ENCODE measurements around the gene PRIMA1. TPM values are rescaled to one million over a fixed set of nuclear protein-coding genes. Genes with fewer than 3 reads are reported as not detected.

The PRIMA1 gene
- total RNA-seq, 1 donor from 2014 or later = under 0.01 TPM

DNA sequence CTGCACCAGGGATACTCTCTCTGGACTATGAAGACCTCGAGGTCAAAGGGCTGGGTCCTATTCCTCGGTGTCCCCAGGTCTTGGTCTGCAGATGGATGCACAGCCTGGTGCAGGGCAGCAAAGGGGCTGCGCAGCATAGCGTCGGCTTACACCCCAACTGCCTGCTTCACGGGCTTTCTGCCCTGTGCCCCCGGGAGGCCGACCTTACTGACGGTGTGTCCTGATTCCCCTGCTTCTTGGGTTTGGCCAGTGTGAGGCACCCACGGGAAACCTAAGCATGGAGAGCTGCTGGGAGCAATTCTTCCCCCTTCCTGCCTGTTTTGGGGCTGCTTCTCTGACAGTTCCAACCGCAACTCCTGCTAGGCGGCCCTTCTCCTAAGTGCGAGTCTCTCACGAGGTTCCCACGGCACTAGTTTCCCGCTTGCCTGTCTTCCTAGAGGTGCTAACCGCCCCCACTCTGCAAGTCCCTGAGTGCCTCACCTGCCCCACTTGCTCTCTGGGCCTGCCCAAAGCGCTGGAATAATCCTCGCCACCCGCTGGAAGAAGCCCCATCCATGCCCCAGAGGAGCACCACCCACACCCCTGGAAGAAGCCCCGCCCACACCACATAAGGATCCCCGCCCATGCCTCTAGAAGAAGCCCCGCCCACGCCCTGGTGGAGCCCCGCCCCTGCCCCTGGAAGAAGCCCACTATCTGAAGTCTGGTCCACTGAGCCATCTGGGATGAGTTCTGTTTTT, 54.0 kb downstream of the PRIMA1 start:
- DNase-seq (ENCODE audit: low spot score in 2 of 2) (peak in 1 of 2 donors; percentile 54), FAIRE-seq (no peak)

GRCh38 chr14:93733631-93734030, 54.7 kb downstream of the PRIMA1 start:
- FAIRE-seq (no peak), DNase-seq (ENCODE audit: low spot score in 2 of 2) (peak in 1 of 2 donors; percentile 47)

DNA sequence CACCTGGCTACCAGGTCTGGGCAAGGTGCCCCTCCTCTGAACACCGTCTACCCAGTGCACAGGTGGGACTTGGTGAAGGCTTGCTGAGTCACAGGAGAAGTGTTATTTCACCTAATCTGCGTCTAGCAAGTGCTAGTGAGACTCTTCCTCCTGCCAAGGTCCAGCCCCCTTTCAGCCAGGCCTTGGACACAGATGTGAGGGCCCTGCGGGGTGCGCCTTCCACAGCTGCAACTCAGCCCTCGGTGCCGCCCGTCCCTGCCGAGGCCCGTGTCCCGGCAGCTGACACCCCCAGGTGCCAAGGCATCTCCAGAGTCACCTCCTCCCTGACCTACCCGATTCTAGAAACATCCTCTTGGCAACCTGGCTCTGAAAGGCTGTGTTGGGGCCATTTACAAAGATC, 55.1 kb downstream of the PRIMA1 start:
- FAIRE-seq (no peak), DNase-seq (ENCODE audit: low spot score in 2 of 2) (no peak)

GRCh38 chr14:93732524-93732923, 55.8 kb downstream of the PRIMA1 start:
- DNase-seq (ENCODE audit: low spot score in 2 of 2) (no peak), FAIRE-seq (no peak)

DNA sequence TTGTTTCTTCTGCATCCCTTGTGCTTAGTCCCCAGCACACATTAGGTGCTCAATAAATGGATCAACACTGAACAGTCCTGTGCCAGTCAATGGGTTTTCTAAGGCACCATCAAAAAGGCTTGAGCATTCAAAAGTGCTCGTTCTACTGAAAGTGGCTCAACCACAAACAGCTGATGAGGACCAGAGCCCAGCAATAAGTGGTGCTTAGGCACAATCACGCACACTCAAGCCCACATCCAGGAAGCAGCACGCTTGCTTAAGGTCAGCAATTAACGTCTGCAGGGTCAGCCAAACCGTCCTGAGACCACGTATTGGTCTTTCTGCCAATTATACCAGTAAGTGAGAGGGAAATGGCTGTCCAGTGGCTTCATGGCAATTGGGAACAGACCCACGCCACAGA, 56.5 kb downstream of the PRIMA1 start:
- DNase-seq (ENCODE audit: low spot score in 2 of 2) = no peak
- FAIRE-seq = no peak

GRCh38 chr14:93729993-93730392, 58.3 kb downstream of the PRIMA1 start:
- peak; percentile 49 to 70 for DNase-seq (ENCODE audit: low spot score in 2 of 2)
- no peak for FAIRE-seq

DNA sequence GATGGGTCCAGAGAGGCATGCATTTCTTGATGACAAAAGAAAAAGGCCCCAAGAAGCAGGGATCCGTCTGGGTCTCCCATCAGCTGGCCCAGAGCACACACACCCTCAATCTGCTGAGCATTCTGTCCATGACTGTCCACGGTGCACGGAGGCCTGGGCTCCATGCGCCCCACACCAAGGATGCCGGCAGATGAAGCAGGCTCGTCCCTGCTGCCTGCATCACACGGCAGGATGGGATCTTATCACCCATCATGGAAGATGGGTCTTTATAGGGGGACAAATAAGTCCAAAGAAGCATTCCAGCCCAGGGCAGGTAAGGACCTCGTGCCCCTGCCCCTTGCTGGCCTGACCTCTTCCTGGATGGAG, 59.7 kb downstream of the PRIMA1 start:
- DNase-seq (ENCODE audit: low spot score in 2 of 2) (no peak), FAIRE-seq (no peak)

GRCh38 chr14:93727917-93728650, 60.2 kb downstream of the PRIMA1 start:
- no peak for DNase-seq (ENCODE audit: low spot score in 2 of 2)
- no peak for FAIRE-seq

- FAIRE-seq (no peak), DNase-seq (ENCODE audit: low spot score in 2 of 2) (no peak)
Observed at GRCh38 chr14:93727039-93727740, 61.1 kb downstream of the PRIMA1 start.

DNA sequence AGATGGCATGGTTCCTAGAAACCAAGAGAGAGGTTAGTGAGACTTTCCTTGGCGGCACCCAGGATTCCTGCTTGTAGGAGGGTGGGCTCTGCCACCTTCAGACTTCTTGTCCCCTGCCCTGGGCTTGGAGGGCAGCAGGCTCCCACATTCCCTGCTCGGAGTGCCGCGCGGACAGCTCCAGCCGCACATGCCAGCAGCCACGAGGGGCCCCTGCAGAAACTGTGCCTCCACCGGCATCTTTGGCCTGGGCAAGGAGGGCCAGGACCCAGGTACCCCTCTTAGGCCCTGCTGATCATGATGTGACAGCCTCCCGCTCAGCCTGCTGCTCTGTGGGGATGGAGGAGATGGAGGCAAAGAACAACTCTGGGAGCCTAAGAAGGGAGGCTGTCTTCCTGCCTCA, 62.3 kb downstream of the PRIMA1 start:
- no peak for FAIRE-seq
- DNase-seq (ENCODE audit: low spot score in 2 of 2) = no peak

GRCh38 chr14:93725002-93725582, 63.2 kb downstream of the PRIMA1 start:
- FAIRE-seq = no peak
- no peak for DNase-seq (ENCODE audit: low spot score in 2 of 2)

DNA sequence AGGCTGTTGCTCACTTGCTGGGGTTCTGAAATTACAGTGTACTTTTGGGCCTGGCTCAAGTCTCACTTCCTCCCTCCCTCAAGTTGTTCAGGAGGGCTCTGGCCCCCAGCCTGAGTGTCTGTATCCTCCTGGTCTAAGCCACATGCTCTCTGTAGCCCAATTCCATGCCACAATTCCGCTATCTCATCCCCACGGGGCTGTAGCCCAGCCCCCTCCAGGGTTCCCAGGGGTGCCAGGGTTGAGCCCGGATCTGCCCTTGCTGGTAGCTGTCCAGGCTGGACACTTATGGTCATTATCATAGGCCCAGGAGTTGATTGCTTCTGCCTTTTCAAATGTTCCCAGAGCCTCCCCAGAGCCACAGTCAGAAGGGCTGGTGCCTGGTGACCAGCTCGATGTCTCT, 65.3 kb downstream of the PRIMA1 start:
- FAIRE-seq = no peak
- no peak for DNase-seq (ENCODE audit: low spot score in 2 of 2)

- no peak for DNase-seq (ENCODE audit: low spot score in 2 of 2)
- FAIRE-seq = no peak
Observed at GRCh38 chr14:93720981-93721483, 67.3 kb downstream of the PRIMA1 start.

DNA sequence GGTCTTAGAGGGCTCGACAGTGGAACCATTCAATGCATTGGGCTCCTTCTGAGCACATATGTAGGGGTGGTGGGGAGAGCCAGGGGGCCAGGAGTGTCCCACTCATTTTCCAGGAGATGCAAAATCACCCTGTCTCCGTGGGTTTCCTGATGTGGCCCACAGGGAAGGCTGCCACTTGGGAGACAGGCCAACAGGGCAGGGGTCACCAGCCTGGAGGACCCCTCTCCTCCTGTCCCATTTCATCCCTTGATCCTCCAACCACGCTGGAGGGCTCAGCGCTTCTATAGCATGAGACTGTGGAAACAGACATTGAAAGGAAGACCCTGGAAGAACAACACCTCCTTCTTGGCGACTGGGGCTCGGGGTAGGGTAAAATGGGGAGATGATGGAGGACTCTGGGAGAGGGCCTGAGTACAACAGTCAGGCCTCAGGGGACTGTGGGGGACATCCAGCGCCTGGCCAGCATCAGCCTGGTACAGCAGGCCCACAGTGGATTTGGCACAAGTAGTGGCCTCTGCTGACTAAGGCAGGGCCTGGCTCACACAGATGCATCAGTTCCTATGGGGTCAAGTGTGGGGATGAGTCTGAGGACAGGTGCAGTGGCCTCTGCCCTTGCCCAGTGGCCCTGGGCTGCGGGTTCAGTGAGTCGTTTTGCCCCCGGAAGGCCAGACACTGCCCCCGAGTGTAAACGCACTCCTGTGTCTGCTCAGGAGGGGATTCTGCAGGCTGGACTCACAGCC, 68.0 kb downstream of the PRIMA1 start:
- FAIRE-seq (no peak), DNase-seq (ENCODE audit: low spot score in 2 of 2) (no peak)

GRCh38 chr14:93719256-93719655, 69.0 kb downstream of the PRIMA1 start:
- FAIRE-seq = no peak
- no peak for DNase-seq (ENCODE audit: low spot score in 2 of 2)

DNA sequence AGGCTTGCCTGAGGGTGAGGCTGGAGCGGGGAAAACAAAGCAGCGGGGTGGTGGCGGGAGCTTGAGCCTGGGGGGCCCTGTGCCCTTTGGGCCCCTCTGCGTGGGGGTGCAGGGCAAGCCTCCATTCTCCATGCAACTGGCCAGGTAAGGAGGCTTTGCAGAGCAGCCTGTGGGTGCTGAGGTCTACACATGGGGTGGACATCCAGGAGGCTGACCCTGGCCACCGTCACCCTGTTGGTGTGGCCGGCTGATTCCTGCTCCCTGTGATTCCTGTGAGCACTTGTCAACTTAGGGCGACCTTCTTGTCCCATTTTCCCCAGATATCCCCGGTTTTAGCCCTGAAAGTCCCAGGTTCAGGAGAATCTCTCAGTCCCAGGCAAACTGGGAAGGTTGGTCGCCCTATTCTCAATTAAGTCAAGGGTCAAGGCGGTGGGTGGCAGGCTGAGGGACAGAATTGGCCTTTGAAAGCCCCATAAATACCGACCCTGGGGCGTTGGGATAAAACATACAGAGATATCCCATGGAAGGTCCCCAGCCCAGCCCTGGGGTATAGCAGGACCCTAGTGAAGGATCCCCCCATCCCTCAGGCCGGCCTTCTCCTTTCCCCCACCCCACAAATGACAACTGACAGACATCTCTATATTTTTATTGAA, 70.5 kb downstream of the PRIMA1 start:
- DNase-seq (ENCODE audit: low spot score in 2 of 2) = no peak
- FAIRE-seq = no peak

GRCh38 chr14:93716746-93717667, 71.3 kb downstream of the PRIMA1 start:
- no peak for FAIRE-seq

DNA sequence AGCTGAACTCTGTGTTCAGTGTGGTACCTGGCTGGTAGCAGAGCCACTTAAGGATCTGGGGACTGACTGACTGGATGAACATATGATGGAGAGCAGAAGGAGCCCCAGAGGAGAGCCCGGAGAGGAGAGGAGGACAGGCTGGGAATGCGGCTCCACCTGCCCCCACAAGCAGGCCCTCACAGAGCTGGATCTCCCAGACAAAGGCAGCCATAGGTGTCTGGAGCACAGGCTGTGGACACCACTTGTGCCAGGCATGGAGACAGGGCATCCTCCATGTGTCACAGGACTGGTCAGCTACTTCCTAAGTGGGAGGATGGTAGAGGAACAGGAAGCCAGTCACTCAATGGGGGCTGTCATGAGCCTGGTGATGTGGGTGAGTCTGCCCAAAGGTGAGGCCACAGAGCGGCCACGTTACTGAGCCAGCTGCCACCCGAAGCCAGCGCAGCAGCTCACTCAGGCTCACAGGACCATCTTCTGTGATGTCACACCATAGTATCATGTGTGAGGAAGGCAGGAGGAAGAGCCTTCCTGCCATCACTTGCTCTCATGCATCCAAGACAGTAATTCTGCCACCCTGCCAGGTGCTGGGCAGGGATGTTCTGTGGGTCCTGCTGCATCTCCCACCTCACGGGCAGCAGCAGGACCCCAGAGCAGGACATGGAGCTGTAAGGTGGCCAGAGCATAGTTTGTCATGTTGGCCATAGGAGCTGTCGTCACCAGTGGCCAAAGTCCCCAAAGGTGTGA, 72.1 kb downstream of the PRIMA1 start:
- FAIRE-seq = no peak

More at GRCh38 chr14:93716746-93717667, 71.3 kb downstream of the PRIMA1 start:
- no peak for DNase-seq (ENCODE audit: low spot score in 2 of 2)

More for the DNA sequence above, 72.1 kb downstream of the PRIMA1 start:
- no peak for DNase-seq (ENCODE audit: low spot score in 2 of 2)

Measured in frontal cortex (tissue), 4 donors.